Esophagus squamous epithelium (tissue), 4 donors: ENCODE data around the gene TNIP1.

Experiments used
- POLR2A ChIP-seq, 4 donors: fragments of 450-650 bp; IDR thresholded peaks; one replicate each; pipeline ENCODE4 v1.6.1; 2017; ENCODE audit warnings: antibody characterized with exemption in 4 of 4, mild to moderate bottlenecking in 4 of 4, moderate library complexity in 3 of 4
- TF ChIP-seq, protein P1 (sequence below), 6 experiments: fragments of 450-650 bp in 4 of 6; fragments of 200-600 bp in 2 of 6; sonication (generic) in 2 of 6; IDR thresholded peaks; one replicate each; pipeline ENCODE4 v1.5.1; 2016 to 2019; ENCODE audit warnings: antibody characterized with exemption in 6 of 6, mild to moderate bottlenecking in 4 of 6, moderate library complexity in 4 of 6

DNA sequence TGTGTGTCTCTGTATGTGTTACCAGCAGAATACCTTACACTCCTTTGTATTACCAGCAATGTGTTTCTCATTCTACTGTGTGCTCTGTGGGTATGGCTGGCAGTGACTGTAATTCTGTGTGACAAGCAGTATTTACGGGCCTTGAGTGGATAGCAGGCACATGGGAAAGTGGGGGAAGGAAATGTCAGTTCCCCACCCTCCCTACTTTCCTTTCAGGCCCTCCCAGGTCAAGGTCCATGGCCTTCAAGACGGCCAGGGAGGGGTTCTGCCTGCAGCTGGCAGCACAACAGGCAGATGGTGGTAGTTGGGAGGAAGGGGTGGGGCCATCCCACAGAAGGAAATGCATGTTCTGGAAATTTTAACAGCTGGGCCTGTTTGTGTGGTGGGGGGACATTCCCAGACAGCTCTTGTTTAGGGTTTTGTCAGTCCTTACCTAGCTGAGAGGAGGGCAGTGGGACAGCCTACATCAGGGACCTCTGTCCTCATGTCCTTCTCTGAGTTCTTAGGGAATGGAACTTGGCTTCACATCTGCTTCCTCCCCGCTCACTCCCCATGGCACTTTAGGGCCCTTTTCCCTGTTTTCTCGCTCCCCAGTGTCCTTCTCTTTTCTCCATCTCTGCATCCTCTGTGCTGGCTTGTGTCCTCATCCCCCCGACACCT lies 14.6 kb upstream of the TNIP1 start:
- TF ChIP-seq, protein P1, sequence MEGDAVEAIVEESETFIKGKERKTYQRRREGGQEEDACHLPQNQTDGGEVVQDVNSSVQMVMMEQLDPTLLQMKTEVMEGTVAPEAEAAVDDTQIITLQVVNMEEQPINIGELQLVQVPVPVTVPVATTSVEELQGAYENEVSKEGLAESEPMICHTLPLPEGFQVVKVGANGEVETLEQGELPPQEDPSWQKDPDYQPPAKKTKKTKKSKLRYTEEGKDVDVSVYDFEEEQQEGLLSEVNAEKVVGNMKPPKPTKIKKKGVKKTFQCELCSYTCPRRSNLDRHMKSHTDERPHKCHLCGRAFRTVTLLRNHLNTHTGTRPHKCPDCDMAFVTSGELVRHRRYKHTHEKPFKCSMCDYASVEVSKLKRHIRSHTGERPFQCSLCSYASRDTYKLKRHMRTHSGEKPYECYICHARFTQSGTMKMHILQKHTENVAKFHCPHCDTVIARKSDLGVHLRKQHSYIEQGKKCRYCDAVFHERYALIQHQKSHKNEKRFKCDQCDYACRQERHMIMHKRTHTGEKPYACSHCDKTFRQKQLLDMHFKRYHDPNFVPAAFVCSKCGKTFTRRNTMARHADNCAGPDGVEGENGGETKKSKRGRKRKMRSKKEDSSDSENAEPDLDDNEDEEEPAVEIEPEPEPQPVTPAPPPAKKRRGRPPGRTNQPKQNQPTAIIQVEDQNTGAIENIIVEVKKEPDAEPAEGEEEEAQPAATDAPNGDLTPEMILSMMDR (IDR thresholded peaks at IDR 0.05): no peak
- TF ChIP-seq POLR2A (IDR thresholded peaks at IDR 0.05): no peak
